Measurements from ENCODE around the gene ERCC8.
"Not testable (repeated sequence)": the region's sequence is repeated elsewhere in the genome, so short reads cannot be mapped to it uniquely, and the experiment has no call there.

ERCC8 gene

GRCh38 chr5:60903356-60903755, 41.5 kb downstream of the ERCC8 start:
- DNase-seq, result no peak

- DNase-seq, result no peak
Observed at GRCh38 chr5:60896991-60897390, 47.9 kb downstream of the ERCC8 start.

- DNase-seq, result no peak
Observed at GRCh38 chr5:60893521-60893920, 51.3 kb downstream of the ERCC8 start.

GRCh38 chr5:60891667-60892066, 53.2 kb downstream of the ERCC8 start:
- DNase-seq, result no peak

GRCh38 chr5:60888359-60889061, 56.4 kb downstream of the ERCC8 start:
- DNase-seq, result no peak

- no peak for DNase-seq
Observed at GRCh38 chr5:60887746-60888145, 57.1 kb downstream of the ERCC8 start.

GRCh38 chr5:60887096-60887495, 57.8 kb downstream of the ERCC8 start:
- no peak for DNase-seq

GRCh38 chr5:60886158-60886557, 58.7 kb downstream of the ERCC8 start:
- DNase-seq, result no peak

- DNase-seq, result no peak
Observed at GRCh38 chr5:60883229-60883628, 61.6 kb downstream of the ERCC8 start.

- DNase-seq, result no peak
Observed at GRCh38 chr5:60872892-60873291, 72.0 kb downstream of the ERCC8 start.

GRCh38 chr5:60870857-60871256, 74.0 kb downstream of the ERCC8 start:
- DNase-seq, result no peak

GRCh38 chr5:60860572-60860971, 84.3 kb downstream of the ERCC8 start:
- not testable (repeated sequence) for DNase-seq

GRCh38 chr5:60856066-60856465, 88.8 kb downstream of the ERCC8 start:
- DNase-seq, result no peak

- DNase-seq, result no peak
Observed at GRCh38 chr5:60852940-60853339, 91.9 kb downstream of the ERCC8 start.

GRCh38 chr5:60852317-60852716, 92.6 kb downstream of the ERCC8 start:
- no peak for DNase-seq

- DNase-seq, result no peak
Observed at GRCh38 chr5:60851626-60852025, 93.2 kb downstream of the ERCC8 start.

GRCh38 chr5:60846298-60846697, 98.6 kb downstream of the ERCC8 start:
- DNase-seq, result no peak

GRCh38 chr5:60843936-60844905, 100.6 kb downstream of the ERCC8 start, which contains the start of gene ELOVL7:
TSS of gene ELOVL7 (minus strand) at chr5:60844269. CDS start at chr5:60787397, 56,872 bp downstream.
- DNase-seq, result peak; percentile 62

GRCh38 chr5:60843386-60843935, 101.4 kb downstream of the ERCC8 start:
- DNase-seq, result no peak

GRCh38 chr5:60842871-60843385, 101.9 kb downstream of the ERCC8 start:
- no peak for DNase-seq

GRCh38 chr5:60841361-60841760, 103.5 kb downstream of the ERCC8 start:
- DNase-seq, result no peak

GRCh38 chr5:60836131-60836530, 108.7 kb downstream of the ERCC8 start:
- no peak for DNase-seq

GRCh38 chr5:60835554-60835953, 109.3 kb downstream of the ERCC8 start:
- no peak for DNase-seq
